Subcutaneous abdominal adipose tissue (tissue), 5 donors: ENCODE measurements around the gene MPO.

ENCODE experiments used
- H3K27ac ChIP-seq: one replicate; pipeline ENCODE4 v1.7.0; 2013; ENCODE audit warnings: low read depth, mild to moderate bottlenecking, inconsistent platforms, low read length, moderate library complexity
- H3K27me3 ChIP-seq, 5 donors: one replicate each; pipeline ENCODE4 v1.7.0; 2013; ENCODE audit warnings: low read length in 5 of 5, inconsistent platforms in 1 of 5; ENCODE audit not compliant: control insufficient read depth in 5 of 5, insufficient read depth in 4 of 5
- H3K36me3 ChIP-seq, 5 donors: one replicate each; pipeline ENCODE4 v1.7.0; 2013; ENCODE audit warnings: low read length in 5 of 5; ENCODE audit not compliant: control insufficient read depth in 5 of 5, insufficient read depth in 5 of 5
- H3K4me1 ChIP-seq, 5 donors: one replicate each; pipeline ENCODE4 v1.7.0; 2013; ENCODE audit warnings: low read length in 5 of 5, mild to moderate bottlenecking in 3 of 5, moderate library complexity in 1 of 5; ENCODE audit not compliant: control insufficient read depth in 5 of 5, insufficient read depth in 5 of 5
- H3K4me3 ChIP-seq, 5 donors: one replicate each; pipeline ENCODE4 v1.7.0; 2013; ENCODE audit warnings: low read length in 5 of 5, low read depth in 1 of 5
- H3K9ac ChIP-seq, 5 donors: one replicate each; pipeline ENCODE4 v1.7.0; 2013; ENCODE audit warnings: low read length in 5 of 5, mild to moderate bottlenecking in 4 of 5, moderate library complexity in 3 of 5
- H3K9me3 ChIP-seq, 5 donors: one replicate each; pipeline ENCODE4 v1.7.0; 2013; ENCODE audit warnings: low read length in 5 of 5; ENCODE audit not compliant: control insufficient read depth in 5 of 5
- donor health status: healthy.
- donor health status: healthy.
- donor health status: healthy.
- donor health status: healthy.
- donor health status: healthy.

Gene MPO

GRCh38 chr17:58277802-58278595, 2.7 kb downstream of the MPO start:
- Histone ChIP-seq H3K27me3 (peaks cover 16 to 38% (median 22%) of the 10 kb centered on the region in 5 donors), H3K4me3 (no peak overlapping the region), H3K9me3 (no peaks in the 10 kb centered on the region), H3K27ac (no peak overlapping the region), H3K36me3 (no peaks in the 10 kb centered on the region), H3K4me1 (peaks cover 0 to 13% (median 10%) of the 10 kb centered on the region in 5 donors), H3K9ac (no peak overlapping the region)

GRCh38 chr17:58277107-58277801, 3.5 kb downstream of the MPO start:
- peaks cover 0 to 13% (median 10%) of the 10 kb centered on the region in 5 donors for H3K4me1 ChIP-seq
- no peak overlapping the region for H3K4me3 ChIP-seq
- H3K9ac ChIP-seq, result no peak overlapping the region
- no peaks in the 10 kb centered on the region for H3K36me3 ChIP-seq
- H3K27ac ChIP-seq, result no peak overlapping the region
- H3K27me3 ChIP-seq, result peaks cover 18 to 40% (median 22%) of the 10 kb centered on the region in 5 donors
- H3K9me3 ChIP-seq, result no peaks in the 10 kb centered on the region

DNA sequence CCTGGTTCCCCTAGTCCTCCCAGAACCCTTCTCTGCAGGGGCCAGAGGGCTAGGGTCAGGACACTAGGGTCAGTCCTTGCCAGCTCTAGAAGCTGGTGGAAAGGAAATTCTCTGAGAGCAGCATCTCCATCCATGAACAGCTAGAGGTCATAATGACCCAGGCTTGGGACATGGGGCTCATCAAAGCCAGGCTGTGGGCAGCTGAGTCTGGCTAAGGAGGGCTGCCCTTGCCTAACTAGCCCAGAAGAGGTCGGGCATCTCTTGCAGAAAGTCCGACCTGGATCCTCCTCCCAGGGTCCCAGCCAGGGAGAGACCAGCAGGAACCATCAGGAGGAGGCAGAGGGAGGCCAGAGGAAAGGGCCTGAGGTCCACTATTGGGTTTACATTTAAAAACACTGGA, 4.3 kb downstream of the MPO start:
- Histone ChIP-seq H3K4me3 (no peak overlapping the region), H3K9ac (no peak overlapping the region), H3K9me3 (no peaks in the 10 kb centered on the region), H3K36me3 (no peaks in the 10 kb centered on the region), H3K4me1 (peaks cover 0 to 13% (median 10%) of the 10 kb centered on the region in 5 donors), H3K27ac (no peak overlapping the region), H3K27me3 (peaks cover 17 to 36% (median 22%) of the 10 kb centered on the region in 5 donors)

DNA sequence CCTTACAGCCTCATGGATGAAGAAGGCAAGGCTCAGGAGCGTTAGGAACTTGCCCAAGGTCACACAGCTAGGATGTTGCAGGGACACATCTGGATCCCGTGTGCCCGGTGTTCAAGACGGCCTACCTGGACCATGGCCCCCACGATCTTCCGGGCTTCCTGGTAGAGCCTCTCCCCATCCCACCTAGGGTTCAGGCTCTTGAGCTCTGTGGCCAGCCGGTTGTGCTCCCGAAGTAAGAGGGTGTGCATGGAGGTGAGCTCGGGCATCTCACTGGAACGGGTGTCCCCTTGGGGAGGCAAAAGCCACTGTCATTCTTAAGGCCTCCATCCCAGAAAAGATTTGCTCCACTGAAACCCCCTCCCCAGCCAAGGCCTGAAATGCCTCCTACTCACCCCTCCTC, 5.3 kb downstream of the MPO start:
- no peak overlapping the region for H3K27ac ChIP-seq
- H3K4me3 ChIP-seq, result no peak overlapping the region
- H3K9me3 ChIP-seq, result no peaks in the 10 kb centered on the region
- H3K36me3 ChIP-seq, result no peaks in the 10 kb centered on the region
- H3K27me3 ChIP-seq, result peaks cover 17 to 31% (median 19%) of the 10 kb centered on the region in 5 donors
- no peak overlapping the region for H3K9ac ChIP-seq
- peaks cover 0 to 13% (median 10%) of the 10 kb centered on the region in 5 donors for H3K4me1 ChIP-seq

GRCh38 chr17:58273453-58274104, 7.2 kb downstream of the MPO start:
- no peaks in the 10 kb centered on the region for H3K36me3 ChIP-seq
- H3K9me3 ChIP-seq, result no peaks in the 10 kb centered on the region
- H3K4me1 ChIP-seq, result peaks cover 0 to 1% (median under 1%) of the 10 kb centered on the region in 5 donors
- no peak overlapping the region for H3K27ac ChIP-seq
- no peak overlapping the region for H3K9ac ChIP-seq
- peaks cover 5 to 16% (median 10%) of the 10 kb centered on the region in 5 donors for H3K27me3 ChIP-seq
- H3K4me3 ChIP-seq, result no peak overlapping the region

GRCh38 chr17:58272367-58273280, 8.1 kb downstream of the MPO start:
- Histone ChIP-seq H3K4me1 (no peaks in the 10 kb centered on the region), H3K4me3 (no peak overlapping the region), H3K36me3 (no peaks in the 10 kb centered on the region), H3K9ac (no peak overlapping the region), H3K27me3 (peaks cover 0 to 14% (median 13%) of the 10 kb centered on the region in 5 donors), H3K9me3 (no peaks in the 10 kb centered on the region), H3K27ac (no peak overlapping the region)

DNA sequence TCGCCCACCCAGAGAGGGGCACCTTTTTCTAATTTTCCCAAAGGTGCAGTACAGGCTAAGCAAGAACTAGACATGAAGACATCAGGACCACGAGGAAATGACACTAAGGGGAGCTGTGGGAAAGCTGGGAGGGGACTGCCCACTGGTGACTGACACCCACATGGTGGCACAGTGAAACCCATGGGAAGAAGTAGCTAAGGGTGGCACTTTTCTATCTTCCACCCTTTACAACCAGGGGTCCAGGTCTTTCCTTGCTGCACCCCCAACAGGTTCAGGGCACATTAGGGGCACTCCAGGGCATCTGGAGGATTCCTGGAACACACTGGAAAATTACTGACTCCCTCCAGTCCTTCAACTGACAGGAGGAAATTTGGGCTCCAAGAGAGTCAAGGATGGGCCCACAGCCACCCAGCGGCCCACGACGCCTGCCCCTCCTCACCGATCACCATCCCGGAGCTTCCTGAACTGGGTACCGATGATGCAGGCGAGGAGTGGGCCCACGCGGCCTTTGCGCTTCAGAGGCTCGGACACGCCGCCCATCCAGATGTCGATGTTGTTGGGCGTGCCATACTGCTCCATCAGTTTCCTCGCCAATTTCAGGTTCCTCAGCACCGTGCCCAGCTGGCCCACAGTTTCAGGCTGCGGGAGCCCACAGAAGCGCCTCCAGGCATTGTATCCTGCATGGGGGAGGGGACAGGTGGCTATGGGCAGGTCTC, 9.4 kb downstream of the MPO start:
- H3K27me3 ChIP-seq, result peaks cover 0 to 17% (median 12%) of the 10 kb centered on the region in 5 donors
- no peaks in the 10 kb centered on the region for H3K4me1 ChIP-seq
- no peak overlapping the region for H3K4me3 ChIP-seq
- no peaks in the 10 kb centered on the region for H3K36me3 ChIP-seq
- H3K9ac ChIP-seq, result no peak overlapping the region
- no peaks in the 10 kb centered on the region for H3K9me3 ChIP-seq
- no peak overlapping the region for H3K27ac ChIP-seq

- no peaks in the 10 kb centered on the region for H3K4me1 ChIP-seq
- H3K27me3 ChIP-seq, result peaks cover 0 to 23% (median 11%) of the 10 kb centered on the region in 5 donors
- no peaks in the 10 kb centered on the region for H3K9me3 ChIP-seq
- no peak overlapping the region for H3K9ac ChIP-seq
- no peak overlapping the region for H3K4me3 ChIP-seq
- no peak overlapping the region for H3K27ac ChIP-seq
- no peaks in the 10 kb centered on the region for H3K36me3 ChIP-seq
Observed at GRCh38 chr17:58270476-58271215, 10.1 kb downstream of the MPO start.
